HepG2 (cell line): Measurements from ENCODE around the gene KRT6B.

Source experiments
- CREB1 ChIP-seq, 2 experiments: fragments of 450-650 bp in 1 of 2; IDR thresholded peaks; 2 replicates each; pipeline ENCODE4 v1.6.1; 2016 to 2017; ENCODE audit warnings: control low read depth in 1 of 2, mild to moderate bottlenecking in 1 of 2, missing compliant biosample characterization in 1 of 2, missing genetic modification characterization in 1 of 2
- CTCF ChIP-seq: sonication (generic); formaldehyde crosslinking; IDR thresholded peaks from 2 replicates; pipeline ENCODE4 v1.5.0; 2020; ENCODE audit warnings: mild to moderate bottlenecking, missing genetic modification reagents, moderate library complexity
- EZH2 ChIP-seq: conservative IDR thresholded peaks from 2 replicates; pipeline ENCODE4 v1.6.1; 2012; ENCODE audit warnings: mild to moderate bottlenecking, low read depth, low read length, moderate library complexity
- HNRNPH1 ChIP-seq: fragments of 200-400 bp; formaldehyde crosslinking; optimal IDR thresholded peaks from 2 replicates; pipeline ENCODE3; 2017; ENCODE audit warnings: mild to moderate bottlenecking, low read depth, low read length
- NCOA5 ChIP-seq: sonication (generic); formaldehyde crosslinking; IDR thresholded peaks from 2 replicates; pipeline ENCODE4 v1.4.0; 2020; ENCODE audit warnings: missing genetic modification reagents
- NR2C2 ChIP-seq: sonication (generic); formaldehyde crosslinking; IDR thresholded peaks from 2 replicates; pipeline ENCODE4 v1.4.0; 2020; ENCODE audit warnings: missing genetic modification reagents, mild to moderate bottlenecking, moderate library complexity, borderline replicate concordance
- PBX2 ChIP-seq: IDR thresholded peaks from 2 replicates; pipeline ENCODE4 v1.6.1; 2016; ENCODE audit warnings: control low read depth
- RBAK ChIP-seq: sonication (generic); formaldehyde crosslinking; IDR thresholded peaks from 2 replicates; pipeline ENCODE4 v1.5.1; 2020; ENCODE audit warnings: mild to moderate bottlenecking, missing genetic modification reagents
- SRSF4 ChIP-seq: fragments of 200-400 bp; formaldehyde crosslinking; IDR thresholded peaks from one replicate; pipeline ENCODE4 v1.6.1; 2018; ENCODE audit warnings: mild to moderate bottlenecking, low read depth, low read length, moderate library complexity; ENCODE audit not compliant: poor library complexity, severe bottlenecking
- ZNF589 ChIP-seq: sonication (generic); formaldehyde crosslinking; conservative IDR thresholded peaks from 2 replicates; pipeline ENCODE4 v1.8.0; 2022; ENCODE audit warnings: mild to moderate bottlenecking, moderate library complexity, missing genetic modification reagents
- ZNF660 ChIP-seq: sonication (generic); formaldehyde crosslinking; IDR thresholded peaks from 2 replicates; pipeline ENCODE4 v1.5.1; 2020; ENCODE audit warnings: mild to moderate bottlenecking, low read depth, missing genetic modification reagents, borderline replicate concordance
- TF ChIP-seq, protein P1 (sequence below): sonication (generic); formaldehyde crosslinking; IDR thresholded peaks from 2 replicates; pipeline ENCODE4 v1.4.0; 2020; ENCODE audit warnings: missing genetic modification reagents, borderline replicate concordance

DNA sequence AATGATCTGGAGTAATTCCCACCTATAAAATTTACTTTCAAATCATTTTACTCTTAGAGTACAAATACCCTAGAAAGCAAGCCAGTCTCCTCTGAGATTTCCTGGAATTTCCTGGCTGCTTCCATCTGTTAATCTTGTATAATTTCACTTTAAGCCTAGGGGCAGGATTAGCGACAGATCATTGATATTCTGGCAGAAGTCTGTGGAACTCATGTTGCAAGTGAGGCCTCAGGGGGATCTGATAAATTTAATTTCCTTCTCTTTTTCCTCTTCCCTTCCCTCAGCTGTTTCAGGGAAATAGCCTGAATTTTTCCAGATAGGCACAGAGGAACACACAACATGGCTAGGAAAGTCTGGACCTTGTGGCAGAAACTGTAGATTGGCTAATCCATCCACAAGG lies 47.0 kb upstream of the KRT6B start:
- TF ChIP-seq PBX2 (CRISPR knock-in tag) (no peak), HNRNPH1 (no peak), CREB1 (IDR thresholded peaks at IDR 0.05) (no peak), CREB1 (CRISPR knock-in tag; IDR thresholded peaks at IDR 0.05) (no peak), SRSF4 (no peak), CTCF (CRISPR knock-in tag) (no peak), NR2C2 (CRISPR knock-in tag) (no peak), RBAK (CRISPR knock-in tag) (no peak), EZH2 (no peak), ZNF660 (no peak), ZNF589 (no peak), NCOA5 (no peak)
- TF ChIP-seq, protein P1, sequence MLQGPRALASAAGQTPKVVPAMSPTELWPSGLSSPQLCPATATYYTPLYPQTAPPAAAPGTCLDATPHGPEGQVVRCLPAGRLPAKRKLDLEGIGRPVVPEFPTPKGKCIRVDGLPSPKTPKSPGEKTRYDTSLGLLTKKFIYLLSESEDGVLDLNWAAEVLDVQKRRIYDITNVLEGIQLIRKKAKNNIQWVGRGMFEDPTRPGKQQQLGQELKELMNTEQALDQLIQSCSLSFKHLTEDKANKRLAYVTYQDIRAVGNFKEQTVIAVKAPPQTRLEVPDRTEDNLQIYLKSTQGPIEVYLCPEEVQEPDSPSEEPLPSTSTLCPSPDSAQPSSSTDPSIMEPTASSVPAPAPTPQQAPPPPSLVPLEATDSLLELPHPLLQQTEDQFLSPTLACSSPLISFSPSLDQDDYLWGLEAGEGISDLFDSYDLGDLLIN (CRISPR knock-in tag), result no peak
